Stimulated activated CD8-positive, alpha-beta memory T cell treated with anti-CD3 and anti-CD28 coated beads, Interleukin-12 subunit alpha, Interleukin-12 subunit beta, amount 100 ng/mL, for 24 hours (primary cell): ENCODE data around the gene IDH3G.
"Not testable (repeated sequence)": the region's sequence is repeated elsewhere in the genome, so short reads cannot be mapped to it uniquely, and the experiment has no call there.

Source experiments
- DNase-seq: peaks from one replicate; pipeline ENCODE4 v3.0.0-alpha.2; 2020; ENCODE audit errors: extremely low read depth

IDH3G gene

DNA sequence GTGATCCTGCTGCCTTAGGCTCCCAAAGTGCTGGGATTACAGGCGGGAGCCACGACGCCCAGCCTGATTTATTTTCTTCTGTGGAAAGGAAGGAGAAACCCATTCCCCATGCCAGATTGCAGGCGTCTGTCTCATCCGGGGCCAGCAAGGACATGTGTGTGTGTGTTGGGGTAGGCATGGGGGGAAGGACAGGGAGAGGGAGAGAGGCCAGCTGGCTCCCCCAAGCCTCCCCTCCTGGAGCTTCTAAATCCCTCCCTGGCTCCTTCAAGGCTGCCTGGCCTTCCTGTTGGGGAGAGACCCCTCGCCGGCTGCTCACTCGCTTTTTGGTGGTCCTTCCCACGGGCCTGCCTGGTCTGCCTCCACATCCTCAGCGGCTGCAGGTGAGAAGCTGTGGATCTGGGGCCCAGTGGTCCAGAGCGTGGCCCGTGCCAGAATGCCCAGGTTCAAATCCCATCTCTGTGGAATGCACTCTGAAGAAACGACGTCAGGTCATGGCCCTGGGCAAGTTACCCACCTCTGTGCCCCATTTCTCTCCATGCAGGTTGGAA, 31.5 kb downstream of the IDH3G start:
- no peak for DNase-seq

- no peak for DNase-seq
These were observed 32.3 kb downstream of the IDH3G start for GRCh38 chrX:153761863-153762262.

GRCh38 chrX:153755136-153755535, 39.0 kb downstream of the IDH3G start:
- DNase-seq: no peak

GRCh38 chrX:153750127-153750774, 43.9 kb downstream of the IDH3G start:
- DNase-seq: no peak

DNA sequence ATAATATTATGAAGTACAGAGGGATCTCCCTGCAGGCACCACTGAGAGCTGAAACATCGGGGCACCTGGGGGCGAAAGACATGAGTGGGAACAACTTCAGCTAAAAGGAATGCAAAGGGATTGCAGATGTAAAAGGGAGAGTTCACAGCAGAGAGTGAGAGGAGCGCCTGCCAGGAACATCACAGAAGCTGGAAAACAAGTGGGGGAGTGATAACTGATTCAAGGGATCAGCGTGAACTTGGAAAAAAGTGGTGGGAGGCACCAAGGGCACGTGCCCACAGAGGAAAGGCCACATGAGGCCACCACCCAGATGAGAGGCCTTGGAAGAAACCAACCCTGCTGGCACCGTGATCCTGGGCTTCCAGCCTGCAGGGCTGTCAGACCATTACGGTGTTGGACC, 45.2 kb downstream of the IDH3G start:
- DNase-seq: not testable (repeated sequence)

DNA sequence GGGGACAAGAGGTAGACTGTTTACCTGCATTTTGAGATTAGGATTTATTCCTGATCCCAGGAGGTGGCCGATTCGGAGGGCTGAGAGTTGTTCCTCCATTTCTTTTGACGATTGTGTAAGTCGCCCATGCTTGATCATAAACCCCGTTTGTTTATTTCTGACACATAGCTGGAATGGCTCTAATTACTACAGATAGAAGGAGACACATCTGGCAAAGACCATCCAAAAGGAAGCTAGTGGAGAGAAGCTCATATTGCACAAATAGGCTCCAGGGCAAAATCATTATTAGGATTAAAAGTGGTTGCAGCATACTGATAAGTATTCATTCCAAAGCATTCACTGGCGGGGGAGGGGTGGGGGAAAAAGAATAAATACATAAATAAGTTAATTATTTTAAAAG, 47.2 kb downstream of the IDH3G start:
- not testable (repeated sequence) for DNase-seq

- no peak for DNase-seq
These were observed 47.8 kb downstream of the IDH3G start for GRCh38 chrX:153746359-153746758.

- DNase-seq: not testable (repeated sequence)
These were observed 49.1 kb downstream of the IDH3G start for GRCh38 chrX:153745067-153745433.

DNA sequence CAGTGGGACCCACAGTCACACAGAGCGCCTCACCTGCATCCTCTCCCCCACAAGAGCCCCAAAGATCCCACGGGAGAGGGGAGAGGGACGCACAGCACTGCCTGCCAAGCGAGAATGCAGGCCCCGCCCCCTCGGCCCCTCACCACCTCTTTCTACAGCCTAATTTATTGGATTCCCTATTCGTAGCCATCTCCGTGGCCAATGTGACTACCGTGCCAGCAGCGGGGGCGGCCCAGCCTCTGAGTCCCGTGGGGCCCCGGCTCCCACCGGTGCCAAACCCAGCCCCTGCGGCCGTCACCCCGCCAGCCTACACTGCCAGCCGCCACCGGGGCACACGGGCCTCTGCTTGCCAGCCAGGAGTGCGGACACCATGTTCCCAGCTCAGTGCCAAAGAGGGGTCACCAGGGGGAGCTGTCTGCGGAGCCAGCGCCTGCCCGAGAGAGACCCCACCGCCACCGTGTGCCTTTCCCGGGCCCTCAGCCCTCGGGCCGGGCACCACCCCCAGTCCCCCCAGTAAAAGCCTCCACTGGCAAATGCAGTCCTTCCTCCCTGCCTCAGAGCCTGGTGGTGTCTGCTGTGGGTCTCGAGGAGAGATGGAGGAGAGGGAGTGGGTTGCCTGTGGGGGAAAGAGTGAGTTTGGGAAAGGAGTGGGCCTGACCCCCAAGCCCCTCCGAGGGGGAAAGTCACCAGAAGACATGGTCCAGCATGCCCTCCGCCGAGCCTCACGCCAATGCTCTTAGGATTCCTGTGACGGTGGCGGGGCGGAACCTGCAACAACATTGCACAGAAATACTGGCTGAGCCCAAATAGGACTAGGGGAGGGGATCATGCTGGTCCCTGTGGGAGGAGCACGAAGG, 49.7 kb downstream of the IDH3G start:
- no peak for DNase-seq

DNA sequence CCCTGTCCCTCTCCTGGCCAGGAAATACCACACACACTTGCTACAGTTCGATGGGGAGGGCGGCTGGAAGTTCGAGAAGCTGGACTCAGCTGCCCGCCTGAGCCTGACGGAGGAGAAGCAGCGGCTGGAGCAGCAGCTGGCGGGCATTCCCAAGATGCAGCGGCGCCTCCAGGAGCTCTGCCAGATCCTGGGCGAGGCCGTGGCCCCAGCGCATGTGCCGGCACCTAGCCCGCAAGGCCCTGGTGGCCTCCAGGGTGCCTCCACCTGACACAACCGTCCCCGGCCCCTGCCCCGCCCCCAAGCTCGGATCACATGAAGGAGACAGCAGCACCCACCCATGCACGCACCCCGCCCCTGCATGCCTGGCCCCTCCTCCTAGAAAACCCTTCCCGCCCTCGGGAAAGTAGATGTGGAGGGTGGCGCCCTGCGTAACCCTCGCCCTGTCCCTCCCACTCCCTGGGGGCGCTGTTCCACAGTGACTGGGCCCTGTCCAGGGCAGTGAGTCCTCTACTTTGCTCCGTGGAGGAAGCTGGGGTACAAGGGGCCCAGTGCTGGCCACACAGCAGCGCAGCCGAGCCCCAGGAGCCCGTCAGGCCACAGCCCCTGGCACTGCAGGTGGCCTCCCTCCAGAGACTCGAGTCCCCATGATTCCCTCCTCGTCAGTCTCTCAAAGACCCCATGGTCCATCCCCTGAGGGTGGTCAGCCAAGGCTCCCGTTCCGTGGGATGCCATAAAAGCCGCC, 50.5 kb downstream of the IDH3G start:
- not testable (repeated sequence) for DNase-seq

- DNase-seq: not testable (repeated sequence)
These were observed 51.2 kb downstream of the IDH3G start for GRCh38 chrX:153742796-153743467.

DNA sequence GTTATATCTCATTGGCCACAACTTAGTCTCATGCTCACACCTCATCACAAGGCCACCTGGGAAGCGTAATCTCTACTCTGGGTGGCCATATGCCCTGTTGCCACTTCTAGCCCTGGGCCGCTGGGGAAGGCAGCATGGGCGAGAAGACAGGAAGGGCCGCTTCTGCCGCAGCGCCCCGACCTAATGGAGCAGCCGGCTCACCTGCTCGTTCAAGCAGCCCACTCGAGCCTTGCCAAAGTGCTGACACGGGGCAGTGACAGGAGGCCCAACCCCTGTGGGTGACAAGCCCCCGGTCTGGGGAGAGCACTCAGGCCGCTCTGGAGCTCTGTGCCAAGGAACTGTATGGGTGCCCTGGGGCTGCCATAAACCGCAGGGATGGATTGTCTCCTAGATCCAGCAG, 52.1 kb downstream of the IDH3G start:
- not testable (repeated sequence) for DNase-seq

- no peak for DNase-seq
These were observed 52.7 kb downstream of the IDH3G start for GRCh38 chrX:153741446-153741845.

- DNase-seq: no peak
These were observed 53.4 kb downstream of the IDH3G start for GRCh38 chrX:153740631-153741222.

DNA sequence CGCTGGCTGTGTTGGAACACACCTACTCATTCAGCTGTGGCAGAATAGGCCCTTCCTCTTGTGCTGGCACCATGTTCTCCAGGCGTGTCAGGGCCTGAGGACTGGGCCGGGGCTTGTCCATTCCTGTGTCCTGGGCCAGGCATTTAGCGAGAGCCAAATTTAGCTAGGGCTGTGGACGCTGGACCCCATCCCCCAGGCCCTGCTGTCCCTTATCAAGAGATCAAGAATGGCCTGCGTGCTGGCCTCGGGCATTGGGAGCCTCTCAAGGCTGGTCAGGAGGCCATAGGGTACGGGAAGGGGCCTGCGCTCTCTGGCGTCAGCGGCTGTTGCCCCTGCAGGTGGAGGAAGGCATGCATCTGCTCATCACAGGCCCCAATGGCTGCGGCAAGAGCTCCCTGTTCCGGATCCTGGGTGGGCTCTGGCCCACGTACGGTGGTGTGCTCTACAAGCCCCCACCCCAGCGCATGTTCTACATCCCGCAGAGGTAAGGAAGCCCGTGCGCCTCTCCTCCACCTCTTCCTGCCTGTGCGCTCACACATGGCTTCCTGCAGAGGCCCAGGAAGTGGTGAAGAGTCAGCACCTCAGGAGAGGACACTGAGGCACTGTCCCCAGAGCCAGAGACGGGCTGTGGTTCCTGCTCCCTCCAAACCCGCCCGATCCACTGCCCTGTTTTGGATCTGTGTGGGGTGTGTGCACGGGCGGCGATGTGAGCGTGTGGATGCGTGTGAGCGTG, 54.3 kb downstream of the IDH3G start:
- no peak for DNase-seq

GRCh38 chrX:153738056-153738605, 56.0 kb downstream of the IDH3G start:
- DNase-seq: no peak

GRCh38 chrX:153736871-153737441, 57.2 kb downstream of the IDH3G start:
- no peak for DNase-seq

GRCh38 chrX:153736071-153736820, 57.9 kb downstream of the IDH3G start:
- no peak for DNase-seq
